22Rv1 (cell line): ENCODE measurements around the gene NECTIN3.

Source experiments
- H3K27ac ChIP-seq: fragments of 450-650 bp; 2 replicates; pipeline ENCODE4 v1.5.1; 2017
- ZFX ChIP-seq: fragments of 450-650 bp; IDR thresholded peaks from 2 replicates; pipeline ENCODE4 v1.6.1; 2017; ENCODE audit warnings: antibody characterized with exemption, borderline replicate concordance
- TF ChIP-seq, protein P1 (sequence below): fragments of 450-650 bp; IDR thresholded peaks from 2 replicates; pipeline ENCODE4 v1.5.1; 2017; ENCODE audit warnings: mild to moderate bottlenecking

The NECTIN3 gene

DNA sequence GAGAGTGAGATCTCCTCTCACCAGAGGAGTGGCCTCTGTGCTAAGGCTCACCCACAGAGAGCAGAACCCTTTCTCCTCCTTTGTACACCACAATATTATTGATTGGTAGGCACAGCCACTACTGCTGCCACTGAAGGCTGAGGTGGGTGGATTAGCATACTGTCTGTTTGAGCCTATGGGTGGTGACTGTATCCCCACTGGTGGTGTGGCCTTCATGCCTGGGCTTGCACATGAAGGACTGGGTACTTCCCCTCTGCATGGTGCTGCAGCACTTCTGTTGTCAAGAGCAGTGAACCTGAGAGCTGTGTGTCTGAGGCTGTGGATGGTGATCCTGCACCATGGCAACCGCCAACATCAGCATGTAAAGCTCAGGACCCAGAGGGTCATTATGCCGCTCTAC is 35.7 kb upstream of the NECTIN3 start:
- H3K27ac ChIP-seq = no peak overlapping the region
- no peak for TF ChIP-seq ZFX
- TF ChIP-seq, protein P1, sequence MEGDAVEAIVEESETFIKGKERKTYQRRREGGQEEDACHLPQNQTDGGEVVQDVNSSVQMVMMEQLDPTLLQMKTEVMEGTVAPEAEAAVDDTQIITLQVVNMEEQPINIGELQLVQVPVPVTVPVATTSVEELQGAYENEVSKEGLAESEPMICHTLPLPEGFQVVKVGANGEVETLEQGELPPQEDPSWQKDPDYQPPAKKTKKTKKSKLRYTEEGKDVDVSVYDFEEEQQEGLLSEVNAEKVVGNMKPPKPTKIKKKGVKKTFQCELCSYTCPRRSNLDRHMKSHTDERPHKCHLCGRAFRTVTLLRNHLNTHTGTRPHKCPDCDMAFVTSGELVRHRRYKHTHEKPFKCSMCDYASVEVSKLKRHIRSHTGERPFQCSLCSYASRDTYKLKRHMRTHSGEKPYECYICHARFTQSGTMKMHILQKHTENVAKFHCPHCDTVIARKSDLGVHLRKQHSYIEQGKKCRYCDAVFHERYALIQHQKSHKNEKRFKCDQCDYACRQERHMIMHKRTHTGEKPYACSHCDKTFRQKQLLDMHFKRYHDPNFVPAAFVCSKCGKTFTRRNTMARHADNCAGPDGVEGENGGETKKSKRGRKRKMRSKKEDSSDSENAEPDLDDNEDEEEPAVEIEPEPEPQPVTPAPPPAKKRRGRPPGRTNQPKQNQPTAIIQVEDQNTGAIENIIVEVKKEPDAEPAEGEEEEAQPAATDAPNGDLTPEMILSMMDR = no peak

DNA sequence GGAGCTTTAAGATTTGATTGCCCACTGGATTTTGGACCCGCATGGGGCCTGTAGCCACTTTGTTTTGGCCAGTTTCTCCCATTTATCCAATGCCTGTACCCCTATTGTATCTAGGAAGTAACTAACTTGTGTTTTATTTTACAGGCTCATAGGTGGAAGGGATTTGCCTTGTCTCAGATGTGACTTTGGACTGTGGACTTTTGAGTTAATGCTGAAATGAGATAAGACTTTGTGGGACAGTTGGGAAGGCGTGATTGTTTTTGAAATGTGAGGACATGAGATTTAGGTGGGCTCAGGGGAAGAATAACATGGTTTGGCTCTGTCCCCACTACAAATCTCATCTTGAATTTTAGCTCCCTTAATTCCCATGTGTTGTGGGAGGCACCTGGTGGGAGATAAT is 30.7 kb upstream of the NECTIN3 start:
- no peak overlapping the region for H3K27ac ChIP-seq
- TF ChIP-seq ZFX = no peak
- TF ChIP-seq, protein P1 = no peak

DNA sequence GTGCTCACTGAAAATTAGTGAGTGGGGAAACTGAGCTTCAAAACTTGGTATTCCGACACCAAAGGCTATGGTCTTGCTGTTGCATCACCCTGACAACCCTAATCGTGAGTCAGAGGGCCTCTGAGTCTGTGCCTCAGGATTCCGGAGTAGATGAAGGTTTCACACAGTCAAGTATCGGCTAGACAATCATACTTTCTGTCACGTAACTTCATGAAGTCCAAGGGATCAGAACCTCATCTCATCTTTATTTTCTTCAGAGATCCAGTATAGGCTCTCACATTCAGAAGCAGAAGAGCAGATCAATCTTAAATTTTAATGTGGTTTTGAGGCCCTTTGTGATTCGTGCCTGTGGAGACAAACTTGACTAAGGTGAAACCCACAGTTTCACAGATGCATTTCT is 26.1 kb upstream of the NECTIN3 start:
- H3K27ac ChIP-seq = no peak overlapping the region
- TF ChIP-seq, protein P1 = no peak
- TF ChIP-seq ZFX = no peak

- no peak overlapping the region for H3K27ac ChIP-seq
- TF ChIP-seq, protein P1 = no peak
Measured at GRCh38 chr3:111047042-111047441, 24.6 kb upstream of the NECTIN3 start.

DNA sequence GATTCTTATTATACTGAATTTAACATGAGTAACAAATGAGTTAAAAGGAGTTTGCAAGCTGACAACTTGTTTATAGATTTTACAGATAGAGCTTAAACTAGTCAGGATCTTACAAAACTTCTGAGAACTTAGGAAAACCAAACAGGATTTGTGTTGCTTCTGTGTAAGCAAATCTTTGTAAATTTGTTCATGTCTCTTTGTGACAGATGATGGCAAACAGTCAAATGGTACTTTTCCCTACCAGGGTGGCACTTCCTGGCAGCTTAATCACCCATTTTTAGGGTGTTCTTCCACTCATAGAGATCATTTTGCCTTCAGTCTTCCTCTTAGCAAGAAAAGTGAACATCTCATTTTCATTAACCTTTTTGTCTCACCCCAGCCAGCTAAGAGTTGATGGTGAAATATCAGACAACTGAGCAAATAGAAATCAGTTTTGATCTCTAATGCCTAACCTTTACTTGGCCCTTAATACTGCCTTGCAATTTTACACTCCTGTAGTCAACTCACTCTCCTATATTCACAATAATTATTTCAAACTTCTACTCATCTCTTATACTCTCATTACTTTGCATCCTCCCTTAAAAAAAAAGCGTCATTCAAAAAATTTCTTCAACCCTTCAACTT is 23.7 kb upstream of the NECTIN3 start:
- no peak for TF ChIP-seq ZFX
- TF ChIP-seq, protein P1 = no peak
- no peak overlapping the region for H3K27ac ChIP-seq

DNA sequence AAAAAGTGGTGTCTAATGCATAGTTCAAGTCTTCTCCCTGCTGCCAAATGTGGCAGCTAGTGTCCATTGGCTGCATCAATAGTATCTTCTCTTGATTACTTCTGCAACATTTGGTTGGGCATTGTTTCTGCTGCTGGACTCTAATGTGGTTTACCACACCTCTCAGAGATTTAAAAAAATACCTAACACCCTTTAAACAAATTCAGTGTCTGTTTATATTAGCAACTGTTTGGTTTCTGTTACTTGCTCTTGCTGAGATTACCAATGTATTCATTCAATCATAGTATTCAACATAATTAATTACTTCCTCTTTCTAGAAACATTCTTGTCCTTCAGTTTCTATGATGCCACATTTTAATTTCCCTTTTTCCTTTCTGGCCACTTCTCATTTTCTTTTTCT is 20.3 kb upstream of the NECTIN3 start:
- TF ChIP-seq, protein P1 = no peak
- TF ChIP-seq ZFX = no peak
- no peak overlapping the region for H3K27ac ChIP-seq

- no peak overlapping the region; the same call in 1 of the 2 replicates for H3K27ac ChIP-seq
- no peak for TF ChIP-seq ZFX
- TF ChIP-seq, protein P1 = no peak
Measured at GRCh38 chr3:111068574-111068973, 3.0 kb upstream of the NECTIN3 start.
